Stimulated activated CD8-positive, alpha-beta memory T cell treated with anti-CD3 and anti-CD28 coated beads, Interleukin-2, amount 100 ng/mL, for 1 hour (primary cell): Measurements from ENCODE around the gene EFCAB6.

ENCODE experiments used
- DNase-seq, 2 donors: peaks; one replicate each; pipeline ENCODE4 v3.0.0-alpha.2; 2020; ENCODE audit warnings: low read depth in 2 of 2

EFCAB6 gene

DNA sequence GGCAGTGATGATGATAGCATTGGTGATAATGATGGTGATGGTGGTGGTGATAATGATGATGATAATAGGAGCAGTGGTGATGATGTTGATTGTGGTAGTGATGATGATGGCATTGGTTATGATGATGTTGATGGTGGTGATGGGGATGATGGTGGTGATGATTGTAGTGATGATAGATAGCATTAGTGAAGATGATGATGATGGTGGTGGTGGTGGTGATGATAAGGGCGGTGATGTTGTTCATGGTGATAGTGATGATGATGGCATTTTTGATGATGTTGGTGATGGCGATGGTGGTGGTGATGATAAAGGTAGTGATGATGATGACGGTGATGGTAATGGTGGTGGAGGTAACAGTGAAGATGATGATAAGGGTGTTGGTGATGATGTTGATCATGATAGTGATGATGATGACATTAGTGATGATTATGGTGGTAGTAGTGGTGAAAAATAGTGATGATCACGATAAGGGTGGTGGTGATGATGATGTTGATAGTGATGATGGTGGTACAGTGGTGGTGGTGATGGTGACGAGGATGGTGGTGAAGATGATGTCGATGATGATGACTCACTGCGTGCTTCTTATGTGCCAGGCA is 307.3 kb downstream of the EFCAB6 start:
- DNase-seq, result no peak

DNA sequence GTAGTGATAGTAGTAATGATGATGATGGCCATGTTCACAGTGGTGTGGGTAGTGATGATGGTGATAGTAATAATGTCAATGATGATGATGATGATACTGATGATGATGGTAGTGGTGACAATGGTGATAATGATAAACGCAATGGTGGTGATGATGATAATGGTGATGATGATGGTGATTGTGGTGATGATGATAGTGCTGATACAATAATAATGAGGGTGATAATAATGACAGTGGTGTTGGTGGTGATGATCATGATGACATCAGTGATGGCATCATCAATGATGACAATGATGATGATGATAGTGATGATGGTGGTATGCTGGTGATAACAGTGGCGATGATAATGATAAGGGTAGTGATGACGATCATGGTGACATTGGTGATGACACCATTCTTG is 308.0 kb downstream of the EFCAB6 start:
- DNase-seq, result no peak

DNA sequence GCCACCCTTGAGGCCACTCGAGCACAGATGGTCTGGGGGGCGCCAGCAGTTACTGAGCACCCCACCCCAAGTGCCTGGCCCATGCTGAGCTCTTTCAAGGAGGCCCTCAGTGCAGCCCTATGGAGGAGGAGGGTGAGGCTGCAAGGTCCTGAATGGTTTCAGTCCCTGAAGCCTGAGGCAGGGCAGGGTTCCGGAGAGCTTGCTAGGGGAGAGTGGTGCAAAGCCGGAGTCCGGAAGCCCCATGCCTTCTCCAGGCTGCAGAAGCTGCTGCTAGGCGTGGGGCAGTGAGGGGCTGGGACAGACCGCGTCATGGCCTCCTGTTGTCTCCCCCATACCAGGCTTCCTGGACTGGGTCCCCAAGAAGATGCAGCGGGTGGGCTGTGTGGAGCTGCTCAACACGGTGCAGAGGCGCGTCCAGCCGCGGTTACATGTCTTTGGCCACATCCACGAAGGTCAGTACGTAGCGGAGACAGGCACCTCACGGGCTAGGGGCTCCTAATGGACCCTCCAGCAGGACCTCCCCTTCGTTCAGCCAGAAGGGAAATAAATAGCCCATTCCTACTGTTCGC is 309.7 kb downstream of the EFCAB6 start:
- no peak for DNase-seq

DNA sequence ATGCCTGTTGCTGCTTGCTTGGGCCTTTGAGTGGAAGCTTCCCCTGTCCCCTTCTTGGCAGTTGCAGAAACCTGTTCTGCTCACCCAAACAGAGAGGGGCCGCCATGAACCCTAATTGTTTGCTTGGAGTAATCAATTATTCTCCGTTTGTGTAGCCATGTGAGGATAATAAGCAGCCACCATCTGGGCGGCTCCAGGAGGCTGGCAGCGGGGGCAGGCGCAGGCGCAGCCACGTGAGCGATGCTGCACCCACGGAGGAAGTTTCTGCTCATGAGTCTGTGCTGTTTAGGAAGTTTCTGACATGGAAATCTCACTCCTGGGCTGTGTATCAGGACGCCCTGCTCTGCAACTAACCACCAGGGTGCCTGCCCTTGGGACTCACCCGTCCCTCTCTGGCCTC is 310.2 kb downstream of the EFCAB6 start:
- DNase-seq, result no peak

DNA sequence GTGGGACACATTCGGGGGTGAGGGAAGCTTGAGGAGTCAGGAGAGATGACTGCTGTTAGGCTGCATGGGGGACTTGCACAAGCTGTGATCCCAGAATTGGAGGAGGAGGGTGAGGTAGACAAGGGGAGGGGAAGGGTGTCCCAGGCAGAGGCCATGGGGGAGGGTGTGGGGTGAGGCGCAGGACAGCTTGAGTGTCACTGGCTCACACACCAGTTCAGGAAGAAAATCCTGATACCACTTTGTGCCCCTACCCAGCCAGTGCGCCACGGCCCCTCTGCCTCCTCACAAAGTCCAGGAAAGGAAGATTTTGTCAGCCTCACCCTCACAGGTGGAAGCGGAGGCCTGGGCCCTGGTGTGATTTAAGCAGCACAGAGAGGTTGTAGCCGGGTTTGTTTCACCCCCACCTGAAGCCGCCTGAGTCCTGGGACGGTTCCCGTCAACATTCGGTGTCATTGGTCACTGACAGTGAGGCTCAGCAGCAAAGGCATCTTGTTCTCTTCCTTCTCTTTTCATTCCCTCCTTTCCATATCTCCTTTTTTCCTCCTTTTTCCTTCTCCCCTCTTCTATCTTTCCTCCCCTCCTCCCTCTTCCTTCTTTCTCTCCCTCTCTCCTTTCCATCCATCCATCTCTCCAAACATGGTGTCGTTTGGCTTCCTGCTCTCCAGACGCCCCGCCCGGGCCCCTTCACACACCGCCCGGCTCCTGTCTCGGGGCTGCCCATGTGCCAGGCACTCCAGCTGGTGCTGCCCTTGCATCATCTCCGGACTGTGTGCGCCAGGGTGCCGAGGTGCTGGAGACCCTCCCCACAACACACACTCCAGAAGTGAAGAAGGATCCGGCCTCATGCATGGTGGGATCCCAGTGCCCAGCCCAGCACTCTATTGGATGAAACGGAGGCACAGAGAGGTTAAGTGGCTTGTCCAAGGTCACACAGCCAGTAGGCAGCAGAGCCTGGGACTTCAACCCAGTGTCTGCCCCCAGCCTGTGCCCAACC is 311.0 kb downstream of the EFCAB6 start:
- no peak for DNase-seq

DNA sequence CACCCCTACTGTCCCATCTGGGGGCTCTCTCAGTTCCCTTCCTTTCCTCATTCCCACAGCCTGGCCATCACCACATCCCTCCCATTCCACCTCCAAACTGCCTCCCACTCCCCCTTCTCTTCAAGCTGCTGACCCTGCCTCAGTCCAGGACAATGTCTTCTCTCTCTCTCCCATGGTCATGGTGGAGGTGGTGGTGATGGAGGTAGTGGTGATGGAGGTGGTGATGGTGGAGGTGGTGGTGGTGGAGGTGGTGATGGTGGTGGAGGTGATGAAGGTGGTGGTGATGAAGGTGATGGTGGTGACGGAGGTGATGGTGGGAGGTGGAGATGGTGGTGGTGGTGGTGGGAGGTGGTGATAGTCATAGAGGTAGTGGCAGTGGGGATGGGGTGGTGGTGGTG is 313.2 kb downstream of the EFCAB6 start:
- no peak for DNase-seq

DNA sequence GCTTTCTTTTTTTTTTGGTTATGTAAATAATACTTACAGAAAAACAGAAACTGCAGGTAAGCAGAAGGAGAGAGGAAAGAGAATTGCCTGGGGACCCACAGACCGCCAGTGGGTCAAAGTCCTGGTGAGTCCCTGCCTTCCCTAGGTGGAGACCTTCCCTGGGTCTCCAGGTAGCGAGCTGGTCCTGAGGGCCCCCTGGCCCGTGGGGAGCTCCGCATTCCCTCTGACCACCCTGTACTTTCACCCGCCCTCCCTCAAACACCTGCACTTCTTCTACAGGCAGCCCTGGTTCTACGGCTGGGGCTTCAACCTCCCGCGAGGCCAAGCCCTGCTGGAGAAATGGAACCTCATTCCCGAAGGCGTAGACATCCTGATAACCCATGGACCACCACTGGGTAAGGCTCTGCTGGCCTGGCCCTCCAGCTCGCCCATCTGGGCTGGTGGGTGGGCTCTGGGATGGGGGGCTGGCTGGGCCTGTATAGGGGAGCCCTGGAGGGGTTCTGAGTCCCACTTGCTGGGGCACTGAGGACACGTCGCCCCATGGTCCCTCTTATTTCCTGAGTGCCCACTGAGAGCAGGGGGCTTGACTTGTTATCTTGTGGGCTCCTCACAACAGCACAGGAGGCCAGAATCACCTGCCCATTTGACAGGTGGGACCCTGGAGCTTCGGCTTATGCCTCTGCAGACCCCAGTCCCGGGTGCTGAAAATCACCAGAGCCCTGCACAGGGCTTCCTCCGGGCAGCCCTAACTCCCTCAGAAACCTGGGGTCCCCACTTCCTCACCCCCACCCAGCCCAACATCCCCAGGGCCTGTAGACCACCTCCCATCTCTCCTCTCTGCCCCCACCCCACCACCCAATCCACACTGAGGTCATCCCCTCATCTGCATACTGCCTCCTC is 313.9 kb downstream of the EFCAB6 start:
- no peak for DNase-seq

DNA sequence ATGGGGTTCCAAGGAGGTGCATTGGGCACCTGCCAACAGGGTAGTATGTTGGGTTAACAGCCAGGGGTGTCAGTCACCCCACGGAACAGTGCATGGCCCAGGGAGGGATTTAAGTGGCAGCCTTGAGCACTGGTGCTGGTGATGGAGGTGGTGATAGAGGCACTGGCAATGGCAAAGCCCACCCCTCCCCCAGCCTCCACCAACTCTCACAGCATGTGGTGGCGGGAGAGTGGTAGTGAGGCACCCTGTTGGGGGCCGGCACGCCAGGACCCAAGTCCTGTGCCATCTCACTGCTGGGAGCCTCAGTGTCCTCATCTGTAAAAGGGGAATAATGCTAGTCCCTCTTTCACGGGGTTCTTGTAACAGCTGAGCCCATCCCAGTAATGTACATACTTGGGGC is 318.8 kb downstream of the EFCAB6 start:
- no peak for DNase-seq

DNA sequence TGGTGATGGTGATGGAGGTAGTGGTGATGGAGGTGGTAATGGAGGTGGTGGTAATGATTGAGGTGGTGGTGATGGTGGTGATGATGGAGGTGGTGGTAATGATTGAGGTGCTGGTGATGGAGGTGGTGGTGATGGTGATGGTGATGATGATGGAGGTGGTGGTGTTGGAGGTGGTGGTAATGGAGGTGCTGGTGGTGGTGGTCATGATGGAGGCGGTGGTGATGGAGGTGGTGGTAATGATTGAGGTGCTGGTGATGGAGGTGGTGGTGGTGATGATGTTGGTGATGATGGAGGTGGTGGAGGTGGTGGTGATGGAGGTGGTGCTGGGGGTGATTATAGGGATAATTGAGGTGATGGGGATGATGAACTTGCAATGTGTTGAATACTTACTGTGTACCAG is 320.4 kb downstream of the EFCAB6 start:
- no peak for DNase-seq

DNA sequence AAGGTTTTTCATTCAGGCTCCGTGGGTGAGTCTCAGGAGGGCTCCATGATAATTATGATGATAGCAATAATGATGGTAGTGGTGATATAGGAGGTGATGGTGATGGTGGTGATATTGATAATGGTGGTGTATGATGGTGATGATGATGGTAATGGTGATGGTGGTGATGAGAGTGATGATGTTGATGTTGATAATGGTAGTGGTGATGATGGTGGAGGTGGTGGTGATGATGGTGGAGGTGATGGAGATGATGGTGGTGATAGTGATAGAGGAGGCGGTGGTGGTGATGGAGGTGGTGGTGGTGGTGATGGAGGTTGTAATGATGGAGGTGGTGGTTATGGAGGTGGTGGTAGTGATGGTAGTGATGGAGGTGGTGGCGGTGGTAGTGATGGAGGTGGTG is 320.9 kb downstream of the EFCAB6 start:
- DNase-seq, result no peak

DNA sequence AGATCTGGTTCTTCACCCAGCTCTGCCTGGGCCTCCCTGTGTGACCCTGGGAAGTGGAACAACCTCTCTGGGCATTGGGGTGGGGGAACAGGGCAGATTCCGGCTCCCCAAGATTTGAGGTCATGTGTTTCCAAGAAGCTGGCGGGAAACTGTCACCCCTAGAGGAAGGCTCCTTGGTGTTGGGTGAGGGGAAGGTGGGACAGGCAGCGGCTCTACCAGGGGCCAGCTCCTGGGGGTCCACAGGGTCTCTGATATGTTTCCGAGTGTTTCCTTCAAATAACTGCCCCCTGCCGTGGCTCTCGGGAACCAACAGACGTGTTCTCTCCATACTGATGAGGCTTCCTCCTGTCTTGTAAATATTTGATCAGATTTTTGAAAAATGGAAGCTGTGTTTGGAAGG is 321.8 kb downstream of the EFCAB6 start:
- no peak for DNase-seq

DNA sequence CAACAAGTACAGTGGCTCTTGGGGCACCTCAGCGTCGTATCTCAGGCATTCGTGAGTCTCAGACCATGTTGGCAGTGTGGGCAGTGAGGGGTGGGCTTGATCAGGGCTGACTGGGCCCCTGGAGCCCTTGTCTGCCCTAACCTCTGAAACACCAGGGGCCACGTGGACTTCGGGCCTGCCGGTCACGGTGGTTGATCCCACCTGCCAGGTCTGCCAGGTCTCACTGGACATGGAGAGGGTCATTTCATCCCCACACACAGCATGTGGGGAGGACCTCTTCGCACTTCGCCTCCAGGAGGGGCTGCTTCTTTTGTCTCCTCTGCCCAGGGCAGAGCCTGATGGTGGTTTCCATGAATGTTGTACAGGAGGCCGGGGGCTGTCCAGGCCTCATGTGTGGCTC is 323.2 kb downstream of the EFCAB6 start:
- DNase-seq, result no peak

DNA sequence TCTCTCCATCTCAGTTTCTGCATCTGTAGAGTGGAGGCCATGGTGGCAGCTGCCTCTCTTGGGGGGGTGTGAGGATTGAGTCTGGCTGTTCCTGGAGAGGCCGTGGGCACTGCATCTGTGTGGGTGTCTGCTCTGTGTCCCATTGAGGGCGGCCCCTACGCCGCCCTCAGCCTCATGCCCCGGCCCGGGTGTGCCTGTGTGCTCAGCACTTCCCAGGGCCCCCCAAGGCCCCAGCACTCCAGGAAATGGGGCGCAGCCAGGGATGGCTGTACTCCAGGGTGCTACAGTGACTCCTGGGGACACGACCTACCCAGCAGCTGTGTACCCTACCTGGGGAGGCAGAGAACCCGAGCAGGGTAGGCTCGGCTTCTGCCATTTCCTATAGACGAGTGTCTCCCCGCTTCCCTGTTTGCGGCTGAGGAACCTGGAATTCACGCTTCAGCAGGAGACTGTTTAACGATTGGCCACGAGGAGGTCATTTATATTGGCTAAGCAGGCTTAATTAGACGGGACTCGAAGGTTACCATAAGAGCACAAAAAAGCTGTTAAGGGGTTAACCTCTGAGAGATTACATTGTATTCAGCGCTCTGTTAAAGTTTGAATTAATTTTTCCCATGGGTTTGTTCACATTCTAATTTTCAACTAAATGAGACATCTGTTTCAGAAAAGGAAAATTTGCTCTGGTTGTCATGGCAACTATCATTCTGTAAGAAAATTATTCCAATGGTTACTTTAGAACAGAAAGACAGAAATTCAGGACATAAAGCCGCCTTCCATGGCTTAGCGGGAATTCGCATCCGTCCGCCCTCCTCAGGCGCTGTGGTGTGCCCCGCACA is 323.9 kb downstream of the EFCAB6 start:
- DNase-seq, result no peak

DNA sequence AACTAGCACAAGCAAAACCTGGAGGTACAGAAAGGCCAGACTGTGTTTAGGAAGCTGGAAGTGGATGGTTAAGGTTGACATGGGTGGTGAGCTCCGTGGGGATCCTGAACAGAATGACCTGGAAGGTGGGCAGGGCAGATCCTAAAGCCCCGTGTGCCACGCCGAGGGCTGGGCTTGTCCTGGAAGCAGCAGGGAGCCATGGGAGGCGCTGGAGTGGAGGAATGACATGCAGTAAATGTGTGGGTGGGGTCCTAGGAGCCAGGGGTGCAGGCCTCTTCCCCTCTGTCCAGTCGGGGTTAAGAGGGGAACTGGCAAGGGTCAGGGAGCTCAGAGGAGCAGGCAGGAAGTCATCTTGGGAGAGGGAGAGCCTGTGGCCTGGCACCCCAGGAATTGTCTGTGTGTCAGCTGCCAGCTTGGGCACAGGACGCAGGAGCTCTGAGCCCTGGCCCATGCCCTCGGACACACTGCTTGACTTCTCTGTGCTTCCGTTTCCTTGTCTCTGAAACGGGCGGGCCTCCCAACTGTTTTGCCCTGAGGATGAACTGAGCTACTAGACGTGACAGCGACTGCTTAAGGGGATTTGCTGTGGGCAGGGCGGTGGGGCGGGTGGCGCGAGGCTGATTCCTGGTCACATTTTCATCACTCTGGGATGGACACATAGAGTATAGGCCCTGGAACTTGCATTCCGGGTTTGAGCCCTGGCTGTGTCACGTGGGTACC is 324.6 kb downstream of the EFCAB6 start:
- no peak for DNase-seq

DNA sequence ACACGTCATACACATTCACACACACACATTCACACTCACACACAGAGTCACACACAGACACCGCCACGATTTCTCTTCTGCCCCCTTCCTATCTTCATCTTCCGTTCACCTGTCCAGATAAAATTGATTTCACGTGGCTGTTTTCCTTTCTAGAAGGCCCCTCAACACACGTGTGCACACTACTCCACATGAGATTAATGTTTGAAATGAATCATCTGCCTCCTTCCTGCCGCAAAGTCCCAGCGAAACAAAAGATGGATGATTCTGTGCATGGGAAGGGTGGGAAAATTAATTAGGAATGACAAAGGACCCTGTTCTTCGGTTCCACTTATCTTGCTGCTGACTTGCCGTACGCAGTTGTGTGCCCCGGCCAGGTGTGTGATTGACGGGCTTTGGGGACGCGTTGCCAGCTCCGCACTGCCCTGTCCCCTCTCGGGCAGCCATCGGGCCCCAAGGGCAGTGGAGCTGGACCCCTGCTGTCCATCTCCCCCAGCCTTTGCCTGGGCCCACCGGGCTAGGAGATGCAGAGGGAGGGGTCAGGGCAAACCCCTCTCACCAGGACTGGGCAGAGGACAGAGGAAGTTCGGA is 326.5 kb downstream of the EFCAB6 start:
- DNase-seq, result no peak

DNA sequence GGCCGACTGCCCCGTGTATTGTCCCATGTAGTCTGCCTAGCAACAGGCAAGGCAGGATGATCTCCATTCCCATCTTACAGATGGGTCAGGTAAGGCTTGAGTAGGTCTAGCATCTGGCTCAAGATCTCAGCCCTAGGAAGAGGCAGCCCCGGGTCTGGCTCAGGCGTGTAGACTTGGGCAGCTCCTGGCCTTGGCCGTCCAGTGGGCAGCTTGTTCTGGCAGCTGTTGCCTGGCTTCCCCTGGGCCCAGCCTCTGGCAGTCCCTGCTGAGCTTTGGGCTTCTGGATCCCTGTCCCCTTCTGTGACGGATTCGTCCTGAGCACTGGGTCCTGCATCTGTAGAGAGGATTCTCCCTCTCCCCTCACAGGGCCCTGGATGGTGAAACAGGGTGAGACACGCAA is 327.9 kb downstream of the EFCAB6 start:
- no peak for DNase-seq

DNA sequence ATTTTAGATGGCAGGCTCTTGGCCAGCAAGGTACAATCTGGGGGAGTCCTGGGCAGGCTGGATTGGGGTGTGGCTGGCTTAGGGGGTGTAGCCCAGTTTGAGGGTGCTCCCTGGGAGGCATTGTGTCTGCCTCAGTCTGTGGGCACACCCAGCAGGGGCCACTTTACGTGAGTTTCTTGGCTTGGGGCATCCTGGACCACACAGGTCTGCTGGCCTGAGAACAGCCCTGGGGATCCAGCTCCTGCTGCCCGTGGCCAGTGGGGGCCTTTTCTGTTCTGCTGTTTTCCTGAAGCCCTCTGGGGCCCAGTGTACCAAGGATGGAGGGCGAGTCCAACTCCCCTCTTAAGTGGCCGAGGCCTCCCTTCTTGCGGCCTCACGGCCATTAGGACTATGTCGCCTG is 328.4 kb downstream of the EFCAB6 start:
- DNase-seq, result no peak

DNA sequence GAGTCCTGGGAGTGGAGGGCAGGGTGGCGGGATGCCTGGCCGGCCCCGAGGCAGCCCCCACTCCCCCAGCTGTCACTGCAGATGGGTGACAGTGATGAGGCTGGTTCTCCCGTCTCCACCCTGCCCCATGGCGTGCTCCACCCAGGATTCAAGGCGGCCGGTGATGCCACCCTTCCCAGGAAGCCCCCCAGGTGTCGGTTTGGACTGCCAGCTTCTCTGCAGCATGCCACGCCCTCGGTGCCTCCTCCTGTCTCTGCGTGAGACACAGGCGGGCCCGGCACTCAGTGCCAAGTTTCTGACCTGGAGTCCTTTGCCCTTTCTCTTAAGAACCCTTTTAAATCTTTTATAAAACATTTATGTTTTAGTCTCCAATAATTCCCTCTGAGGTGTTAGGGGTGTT is 328.8 kb downstream of the EFCAB6 start:
- DNase-seq, result no peak

DNA sequence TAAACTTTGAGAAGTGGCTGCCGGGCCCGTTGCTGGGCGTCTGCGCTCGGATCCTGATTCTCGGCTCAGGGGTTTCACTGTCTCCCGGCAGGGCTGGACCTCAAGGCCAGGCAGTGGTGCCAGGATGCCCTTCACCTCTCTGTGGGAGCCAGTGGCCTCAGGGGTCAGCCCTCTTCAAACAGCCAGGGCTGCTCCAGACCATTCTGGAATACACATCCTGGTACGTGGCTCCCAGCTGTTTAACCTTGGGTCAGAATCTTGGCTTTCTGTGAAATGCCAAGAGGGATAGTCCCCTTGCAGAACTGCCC is 329.8 kb downstream of the EFCAB6 start:
- no peak for DNase-seq
